ENCODE measurements around the gene DSCAM.
"Not testable (repeated sequence)": the region's sequence is repeated elsewhere in the genome, so short reads cannot be mapped to it uniquely, and the experiment has no call there.

DSCAM gene

DNA sequence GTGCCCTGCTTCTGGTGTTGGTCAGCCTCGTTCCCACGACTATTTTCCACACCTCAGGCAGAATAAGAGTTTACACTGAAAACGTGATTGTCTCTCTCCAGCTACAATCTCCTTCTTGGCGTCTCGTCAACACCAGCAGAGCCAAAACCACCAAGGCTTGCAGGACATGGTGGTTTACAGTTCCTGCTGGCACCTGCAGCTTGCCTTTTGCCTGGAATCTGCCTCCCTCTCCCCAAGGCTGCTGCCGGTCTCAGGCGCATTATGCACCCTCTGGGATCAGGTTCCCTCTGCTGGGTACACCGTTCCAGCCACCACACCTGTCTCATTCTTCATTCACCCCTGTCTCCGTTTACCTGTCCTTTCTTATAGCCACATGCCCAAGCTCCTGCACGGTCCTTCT lies 315.9 kb downstream of the DSCAM start:
- no peak for DNase-seq

DNA sequence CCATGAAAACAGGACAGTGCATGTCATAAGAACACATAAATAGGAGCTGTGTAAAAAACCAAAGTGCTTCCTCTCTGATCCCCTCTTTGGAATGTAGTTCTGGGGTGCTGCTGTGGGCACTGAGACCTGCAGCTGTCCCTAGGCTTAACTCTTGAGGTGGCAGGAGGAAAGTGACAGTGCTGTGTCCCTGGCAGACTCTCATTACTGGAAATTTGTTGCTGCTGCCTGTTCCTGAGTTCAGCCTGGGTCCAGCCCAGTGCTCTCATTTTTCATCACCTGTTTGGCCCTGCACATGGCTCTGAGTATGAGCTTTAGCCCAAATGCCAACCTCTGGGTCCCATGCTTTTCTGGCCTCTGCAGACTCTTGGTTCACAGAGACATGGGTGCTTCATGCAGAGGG lies 329.3 kb downstream of the DSCAM start:
- DNase-seq = no peak

DNA sequence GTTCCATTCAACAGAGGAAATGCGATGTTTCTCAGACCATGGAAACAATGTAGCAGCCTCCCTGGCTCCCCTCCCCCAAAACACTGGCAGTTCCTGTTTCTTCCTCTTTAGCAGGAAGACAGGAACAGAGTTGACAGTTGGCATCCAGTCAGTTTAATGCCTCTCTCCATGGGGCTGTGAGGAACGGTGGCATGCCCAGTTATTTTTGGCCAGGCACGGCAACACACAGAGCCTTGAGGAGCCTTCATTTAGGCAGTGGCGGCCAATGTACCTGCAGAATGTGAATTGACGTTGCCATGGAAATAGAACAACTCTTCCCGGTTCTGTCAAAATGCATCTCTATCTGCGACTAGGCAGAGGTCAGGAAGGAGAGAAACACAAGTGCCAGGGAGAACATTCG lies 330.6 kb downstream of the DSCAM start:
- no peak for DNase-seq

DNA sequence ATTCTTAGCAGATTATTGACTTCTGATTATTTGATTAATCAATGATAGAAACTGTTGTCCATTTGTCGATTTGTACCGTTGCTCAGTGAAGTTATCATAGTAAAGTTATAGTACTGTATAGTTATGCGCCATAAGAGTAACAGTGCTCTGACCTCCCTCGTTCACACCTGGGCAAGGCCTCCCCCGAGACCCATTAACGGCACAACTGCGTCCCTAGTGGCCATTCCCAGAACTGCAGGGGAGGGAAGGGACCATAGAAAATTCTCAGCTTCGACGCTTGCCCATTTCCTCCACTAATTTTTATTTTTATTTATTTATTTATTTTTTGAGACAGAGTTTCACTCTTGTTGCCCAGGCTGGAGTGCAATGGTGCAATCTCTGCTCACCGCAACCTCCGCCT lies 334.4 kb downstream of the DSCAM start:
- no peak for DNase-seq

DNA sequence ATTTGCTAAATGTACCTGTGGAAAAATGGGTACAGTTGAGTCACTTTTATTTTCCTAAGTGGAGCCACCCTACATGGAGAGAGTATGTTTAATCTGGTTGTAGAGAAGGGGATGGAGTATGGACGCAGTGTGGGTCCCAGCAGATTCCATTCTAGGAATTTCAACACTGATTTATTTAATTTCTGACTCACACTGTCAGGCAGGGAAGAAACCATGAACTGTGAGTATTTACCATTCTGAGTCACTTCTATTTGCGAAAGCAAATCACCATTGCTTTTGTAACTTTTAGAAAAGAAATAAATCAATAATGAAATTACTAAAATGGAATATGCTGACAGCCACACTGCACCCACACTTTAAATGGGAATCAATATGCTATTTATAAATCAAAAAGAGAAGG lies 339.0 kb downstream of the DSCAM start:
- DNase-seq = peak; percentile 88

DNA sequence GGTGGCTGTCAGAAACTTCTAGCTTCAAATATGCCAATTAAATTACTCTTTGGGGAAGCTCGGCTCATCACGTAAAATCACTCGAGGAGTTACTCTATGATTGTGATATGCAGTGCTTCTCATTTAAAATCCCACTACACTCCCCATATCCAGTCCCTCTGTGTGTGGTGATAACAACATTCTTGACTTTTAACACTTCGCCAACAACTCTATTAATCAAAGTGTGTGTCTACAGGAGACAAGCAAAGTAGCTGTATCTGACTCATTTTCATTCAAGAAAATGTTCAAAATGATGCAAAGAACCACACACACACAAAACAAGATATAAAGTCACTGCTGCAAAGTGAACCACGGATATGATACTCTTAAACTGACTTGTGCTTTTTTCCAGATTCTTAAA lies 341.3 kb downstream of the DSCAM start:
- DNase-seq = peak; percentile 82

DNA sequence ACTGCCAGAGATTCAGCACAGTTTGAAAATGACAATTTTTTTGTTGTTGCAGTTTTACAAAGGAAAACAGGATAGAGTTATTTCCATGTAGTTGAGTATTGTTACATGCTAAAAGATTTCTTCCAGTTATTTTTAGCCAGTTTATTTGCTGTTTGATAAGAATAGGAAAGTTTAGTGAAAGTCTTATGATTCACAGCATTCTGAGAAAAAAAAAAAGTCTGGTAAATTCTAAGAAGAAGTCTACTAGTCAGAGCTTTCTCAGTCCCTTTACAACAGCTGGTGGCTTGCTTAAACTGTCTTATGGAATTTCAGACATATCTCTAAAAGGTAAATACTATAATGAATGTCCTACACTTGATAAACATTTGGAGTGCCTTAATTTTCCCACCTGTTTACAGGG lies 341.7 kb downstream of the DSCAM start:
- no peak for DNase-seq

DNA sequence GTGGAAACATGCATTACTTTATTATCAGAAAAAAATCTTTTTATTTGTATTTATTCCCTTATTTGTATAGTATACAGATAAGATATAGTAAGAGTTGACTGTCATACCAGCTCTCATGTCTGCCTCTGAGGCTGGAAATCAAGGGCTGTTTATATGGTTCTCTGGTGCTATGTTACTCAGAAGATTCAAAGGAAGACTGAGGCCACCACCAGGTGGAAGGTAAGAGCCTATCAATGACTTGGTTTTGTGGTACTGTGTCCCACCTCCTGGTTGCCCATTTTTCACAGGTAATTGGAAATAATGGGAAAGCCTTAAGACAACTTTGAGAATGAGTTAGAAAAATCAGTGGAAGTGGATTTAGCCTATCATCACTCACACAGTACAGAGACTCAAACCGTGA lies 342.1 kb downstream of the DSCAM start:
- no peak for DNase-seq

DNA sequence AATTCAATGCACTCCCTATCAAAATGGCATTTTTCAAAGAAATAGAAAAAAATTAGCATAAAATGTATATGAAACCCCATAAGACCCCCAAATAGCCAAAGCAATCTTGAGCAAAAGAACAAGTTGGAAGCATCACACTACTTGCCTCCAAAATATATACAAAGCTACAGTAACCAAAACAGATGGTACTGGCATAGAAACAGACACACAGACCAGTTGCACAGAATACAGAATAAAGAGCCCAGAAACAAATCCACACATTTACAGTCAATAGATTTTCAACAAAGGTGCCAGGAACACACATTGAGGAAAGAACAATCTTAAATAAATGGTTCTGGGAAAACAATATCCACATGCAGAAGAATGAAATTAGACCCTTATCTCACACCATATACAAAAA lies 350.8 kb downstream of the DSCAM start:
- DNase-seq = no peak

DNA sequence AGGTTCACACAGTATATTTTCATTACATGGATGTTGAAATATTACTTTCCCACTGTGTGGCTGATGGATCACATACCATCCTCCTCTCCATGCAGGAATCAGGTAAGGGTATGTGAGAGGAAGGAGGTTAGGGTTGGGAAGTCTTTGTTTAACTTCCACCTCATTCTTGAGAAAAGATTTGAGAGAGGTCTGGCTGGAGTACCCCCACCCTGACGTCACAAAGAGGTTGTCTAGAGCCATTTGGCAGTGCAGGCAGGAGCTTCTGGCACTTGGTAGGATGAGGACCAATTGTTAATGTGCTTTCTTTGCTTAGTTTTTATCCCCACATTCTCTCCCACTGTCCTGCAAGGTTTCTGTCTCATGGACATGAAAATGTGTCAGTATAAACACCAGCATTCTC lies 356.6 kb downstream of the DSCAM start:
- no peak for DNase-seq

DNA sequence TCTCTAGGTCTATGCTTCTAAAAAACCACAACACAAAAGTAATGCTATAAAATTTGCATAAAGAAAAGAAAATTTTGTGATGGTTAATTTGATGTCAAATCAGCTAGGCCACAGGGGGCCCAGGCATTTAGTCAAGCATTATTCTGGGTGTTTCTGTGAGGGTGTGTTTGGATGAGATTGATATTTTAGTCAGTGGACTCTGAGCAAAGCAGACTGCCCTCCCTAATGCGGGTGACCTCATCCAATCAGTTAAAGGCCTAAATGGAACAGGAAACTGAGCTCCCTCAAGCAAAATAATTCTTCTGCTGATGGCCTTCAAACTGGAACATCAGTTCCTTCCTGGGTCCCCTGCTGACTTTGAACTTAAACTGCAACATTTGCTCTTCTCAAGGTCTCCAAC lies 358.0 kb downstream of the DSCAM start:
- DNase-seq = no peak

DNA sequence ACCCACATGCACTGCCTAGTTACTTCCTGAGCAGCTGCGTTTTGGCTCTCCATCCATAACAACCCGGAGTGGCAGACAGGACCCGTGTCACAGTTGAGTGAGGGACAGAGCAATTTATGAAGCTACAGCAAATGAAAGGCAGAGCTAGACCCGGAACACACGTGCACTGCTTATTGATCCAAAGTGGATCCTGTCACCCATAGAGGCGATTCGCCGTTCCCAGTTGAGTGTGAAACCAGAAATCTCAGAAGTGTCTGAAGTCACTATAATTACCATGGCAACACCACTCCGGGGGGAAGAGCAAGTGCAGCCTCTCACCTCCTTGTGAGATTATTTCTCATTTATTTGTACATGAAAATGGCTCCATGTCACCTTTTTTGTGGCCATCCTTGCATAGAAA lies 365.2 kb downstream of the DSCAM start:
- DNase-seq = no peak

DNA sequence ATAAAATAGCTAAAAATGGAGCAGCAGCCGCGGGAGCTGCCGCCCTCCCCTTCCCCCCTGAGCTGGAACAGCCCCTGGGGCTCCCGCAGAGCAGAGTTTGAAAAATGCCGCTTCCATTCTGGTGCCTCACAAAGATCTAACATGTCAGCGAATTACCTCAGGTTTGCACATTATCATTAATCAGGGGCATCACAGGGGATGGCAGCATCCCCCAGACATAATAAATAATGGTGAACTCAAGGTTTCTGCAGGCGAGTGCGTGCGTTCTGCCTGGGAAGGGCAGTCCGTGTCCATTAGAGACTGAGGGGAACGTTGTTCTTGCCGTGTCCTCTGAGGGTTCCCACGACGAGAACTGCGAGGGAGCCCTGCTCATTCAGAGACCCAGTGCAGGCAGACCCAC lies 372.4 kb downstream of the DSCAM start:
- DNase-seq = no peak

DNA sequence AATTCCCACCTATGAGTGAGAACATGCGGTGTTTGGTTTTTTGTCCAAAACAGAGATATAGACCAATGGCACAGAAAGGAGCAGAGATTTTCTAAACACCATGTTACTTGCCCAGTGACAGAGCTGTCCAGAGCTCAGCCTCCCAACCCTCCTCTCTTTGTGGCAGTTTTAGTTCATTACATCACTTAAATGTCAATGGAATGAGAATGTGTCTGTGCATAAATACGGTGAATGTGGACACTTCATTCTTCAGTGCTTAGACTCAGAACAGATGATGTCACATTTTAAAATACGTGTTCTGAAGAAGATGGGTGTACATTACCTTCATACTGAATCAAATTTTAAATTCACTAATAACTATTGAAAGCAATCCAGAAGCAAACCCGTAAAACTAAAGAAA lies 374.9 kb downstream of the DSCAM start:
- peak; percentile 20 for DNase-seq

DNA sequence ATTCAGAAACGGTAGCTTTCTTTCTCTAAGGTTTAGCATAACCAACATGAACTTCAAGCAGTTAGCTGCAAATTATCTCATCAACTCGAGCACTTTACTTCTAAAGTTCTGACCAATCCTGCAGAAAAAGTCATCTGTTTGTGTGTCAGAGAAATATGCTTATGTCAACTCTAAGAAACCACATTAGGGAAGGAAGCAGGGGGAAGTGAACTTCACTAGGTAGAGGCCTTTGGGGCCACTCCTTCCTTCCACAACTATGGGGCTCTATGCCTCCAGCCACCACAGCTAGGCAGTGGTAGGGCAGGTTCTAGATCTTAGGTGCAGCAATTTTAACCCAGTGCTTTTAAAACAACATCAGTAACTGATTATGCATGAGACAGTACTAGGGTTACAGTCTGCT lies 375.9 kb downstream of the DSCAM start:
- DNase-seq = peak; percentile 22

DNA sequence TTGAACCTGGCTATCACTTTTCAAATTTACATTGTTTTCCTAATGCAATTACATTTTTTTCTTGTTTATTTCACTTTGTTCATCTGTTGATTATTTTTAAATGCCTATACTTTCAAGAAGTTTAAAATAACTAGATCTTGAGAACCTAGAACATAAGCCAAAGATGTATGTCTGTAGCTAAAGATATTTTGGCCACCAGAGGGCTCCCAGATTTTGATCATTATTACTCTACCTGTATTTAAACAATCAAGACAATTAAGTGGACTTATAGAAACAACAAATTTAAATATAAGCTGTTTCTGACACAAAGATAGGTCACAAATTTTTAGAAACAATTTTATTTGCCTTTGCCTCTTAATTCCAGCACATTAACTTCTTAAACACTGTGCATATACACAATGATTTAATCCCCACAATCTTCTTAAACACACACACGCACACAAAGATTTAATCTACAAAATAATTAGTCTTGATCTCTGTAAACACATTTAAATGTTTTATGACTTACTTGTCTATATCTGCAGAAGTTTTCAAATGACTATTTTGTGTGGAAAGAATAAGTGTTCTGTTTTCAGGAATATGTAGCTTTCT lies 380.0 kb downstream of the DSCAM start:
- peak; percentile 31 for DNase-seq

DNA sequence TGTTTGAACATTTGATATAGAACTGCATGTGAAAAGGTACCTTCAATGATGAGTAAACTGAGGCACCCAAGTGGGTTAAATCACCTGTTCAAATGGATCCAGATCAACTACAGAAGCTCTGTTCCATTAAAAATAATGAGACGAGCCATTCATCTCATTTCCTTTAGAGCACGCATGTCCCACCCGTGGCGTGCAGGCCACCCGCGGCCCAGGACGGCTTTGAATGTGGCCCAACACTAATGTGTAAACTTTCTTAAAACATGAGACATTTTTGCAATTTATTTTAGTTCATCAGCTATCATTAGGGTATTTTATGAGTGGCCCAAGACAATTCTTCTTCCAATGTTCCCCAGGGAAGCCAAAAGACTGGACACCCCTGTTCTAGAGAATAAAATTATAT lies 381.6 kb downstream of the DSCAM start:
- DNase-seq = no peak

DNA sequence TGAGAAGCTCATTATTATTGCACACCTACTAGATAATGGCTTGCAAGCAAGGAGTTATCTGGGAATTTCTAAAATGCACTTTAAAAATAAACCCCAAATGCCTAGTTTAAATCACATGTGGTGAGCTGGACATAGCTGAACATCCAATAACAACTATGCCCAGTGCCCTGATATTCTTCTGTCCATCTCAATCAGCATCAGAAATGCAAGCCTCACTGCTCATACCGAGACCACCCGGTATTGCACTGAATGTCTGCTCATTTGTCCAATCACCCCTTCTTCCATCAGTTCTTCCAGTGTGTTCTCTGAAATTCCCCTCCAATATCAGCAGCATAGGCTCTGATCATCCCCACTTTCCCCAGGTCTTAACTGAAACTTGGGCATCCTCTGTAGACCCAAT lies 383.8 kb downstream of the DSCAM start:
- DNase-seq = no peak

DNA sequence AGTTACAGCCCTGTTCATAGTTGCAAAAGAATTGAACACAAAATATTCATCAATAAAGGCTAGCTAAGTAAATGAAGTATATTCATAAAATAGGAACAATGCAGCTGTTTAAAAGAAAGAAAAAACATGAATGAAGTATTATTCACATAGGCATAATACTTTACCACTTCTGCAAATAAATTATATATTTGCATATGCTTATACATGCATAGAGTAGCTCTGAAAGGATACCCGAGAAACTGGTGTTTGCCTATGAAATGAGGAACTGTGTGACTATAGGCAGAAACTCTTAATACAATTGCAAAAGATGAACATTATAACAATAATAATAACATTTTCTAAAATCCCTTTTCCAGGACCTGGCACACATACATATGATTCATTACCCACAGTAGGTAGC lies 385.9 kb downstream of the DSCAM start:
- DNase-seq = no peak

DNA sequence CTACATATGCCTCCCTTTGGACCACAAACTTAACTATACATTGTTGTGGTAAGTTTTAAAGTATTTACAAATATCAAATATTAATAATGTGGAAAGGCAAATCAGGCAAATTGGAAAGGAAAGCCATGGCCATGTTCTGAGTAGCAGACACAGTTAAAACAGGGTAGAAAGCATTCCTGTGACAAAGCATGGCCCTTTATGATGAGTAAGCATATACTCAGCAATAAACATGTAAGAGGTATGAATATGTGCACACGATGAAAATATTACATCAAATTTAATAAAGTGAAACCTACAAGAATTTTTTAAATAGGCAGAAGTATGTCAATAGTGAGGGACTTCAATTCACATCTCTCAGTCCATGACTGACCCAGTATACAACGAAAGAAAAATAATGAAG lies 389.2 kb downstream of the DSCAM start:
- no peak for DNase-seq

DNA sequence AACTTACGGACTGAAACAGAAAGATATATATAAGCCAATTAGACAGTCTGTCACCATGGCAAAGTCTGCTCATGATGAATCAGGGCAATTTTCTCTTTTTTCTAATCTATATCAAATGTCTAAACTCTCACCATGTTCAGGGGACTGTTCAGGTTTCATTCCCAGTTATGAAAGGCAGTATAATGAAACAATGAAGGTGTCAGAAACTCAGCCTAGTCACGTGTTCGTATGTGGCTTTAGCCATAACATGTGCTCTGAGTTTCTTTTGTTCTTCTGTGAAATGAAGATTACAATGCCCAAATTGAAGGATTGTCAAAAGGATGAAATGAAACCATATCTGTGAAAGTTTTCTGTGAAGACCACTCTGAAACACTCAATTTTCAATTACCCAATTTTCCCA lies 392.9 kb downstream of the DSCAM start:
- DNase-seq = no peak

DNA sequence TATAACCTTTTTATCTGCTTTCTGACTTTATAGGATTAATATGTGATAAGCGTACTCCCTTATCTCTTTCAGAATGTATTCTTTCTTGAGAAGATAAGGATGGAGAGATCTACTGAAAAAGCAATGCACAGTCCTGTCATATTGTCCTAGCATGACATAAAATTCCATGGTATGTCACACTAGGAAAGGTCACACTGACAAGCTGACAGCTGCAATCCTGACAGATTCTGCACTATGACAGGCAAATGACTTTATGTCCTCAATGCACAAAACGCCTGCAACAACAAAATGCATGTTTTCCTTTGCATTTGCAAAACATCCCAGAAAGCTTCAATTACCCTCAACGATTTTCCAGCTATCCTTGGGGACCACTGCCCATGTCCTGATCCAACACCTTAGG lies 393.8 kb downstream of the DSCAM start:
- no peak for DNase-seq

DNA sequence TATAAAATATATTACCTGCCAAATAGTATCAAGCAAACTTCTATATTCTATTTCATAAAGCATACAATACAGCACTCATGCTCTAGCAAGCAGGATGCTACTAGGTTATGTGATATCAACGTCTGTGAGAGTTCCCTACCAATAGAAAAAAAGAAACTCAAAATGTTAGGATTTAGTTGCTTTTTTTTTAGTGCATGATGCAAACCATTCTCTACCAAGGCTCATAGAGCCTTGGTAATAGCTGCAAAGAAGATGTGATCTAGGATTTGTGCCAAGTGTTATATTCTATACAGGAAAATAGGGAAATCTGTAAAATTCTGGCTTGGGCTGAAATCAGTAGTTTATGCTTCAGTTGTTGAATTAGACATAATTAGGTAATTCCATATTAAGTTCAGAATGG lies 394.4 kb downstream of the DSCAM start:
- DNase-seq = no peak

DNA sequence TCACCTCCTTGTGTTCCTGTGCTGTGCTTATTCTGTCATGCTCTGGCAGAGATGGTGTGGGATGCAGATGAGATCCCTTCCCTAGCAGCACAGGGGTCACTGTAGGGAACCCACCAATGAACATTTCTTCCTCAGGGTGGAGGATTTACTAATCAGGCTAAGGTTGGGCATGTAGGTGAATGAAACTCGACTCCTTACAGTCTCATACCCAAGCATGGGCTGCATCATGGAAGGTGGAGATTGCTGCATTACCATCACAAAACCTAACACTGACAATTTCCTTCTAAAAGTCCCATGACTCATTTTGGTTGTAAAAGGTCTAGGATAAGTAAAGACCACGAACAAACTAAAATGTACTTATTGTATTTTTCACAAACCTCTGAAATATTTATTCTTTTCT lies 399.9 kb downstream of the DSCAM start:
- DNase-seq = no peak

DNA sequence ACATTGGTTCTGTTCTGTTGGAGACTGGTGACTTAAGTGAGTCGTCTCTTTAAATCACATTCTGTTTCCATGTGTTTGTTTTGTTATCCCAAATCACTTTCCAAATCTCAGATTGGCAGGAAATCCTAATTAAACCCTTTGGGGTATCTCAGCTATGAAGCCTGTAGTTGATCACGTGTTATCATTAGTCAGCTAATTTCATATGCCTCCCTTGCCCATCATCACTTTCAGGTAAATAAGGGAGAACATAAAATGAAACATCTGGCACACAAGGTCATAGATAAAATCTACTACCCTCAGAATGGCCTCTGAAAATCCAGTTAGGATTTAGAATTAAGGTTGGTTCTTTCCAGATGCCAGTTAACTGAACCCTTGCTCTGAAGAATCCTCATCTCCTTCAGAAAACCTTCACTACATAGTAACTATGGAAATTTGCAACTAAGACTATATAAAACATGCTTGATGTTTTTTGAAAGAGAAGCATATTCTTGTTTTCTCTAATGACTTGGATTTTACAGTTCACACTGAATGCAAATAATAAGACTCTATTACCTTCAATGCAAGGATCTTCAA lies 401.5 kb downstream of the DSCAM start:
- DNase-seq = no peak

DNA sequence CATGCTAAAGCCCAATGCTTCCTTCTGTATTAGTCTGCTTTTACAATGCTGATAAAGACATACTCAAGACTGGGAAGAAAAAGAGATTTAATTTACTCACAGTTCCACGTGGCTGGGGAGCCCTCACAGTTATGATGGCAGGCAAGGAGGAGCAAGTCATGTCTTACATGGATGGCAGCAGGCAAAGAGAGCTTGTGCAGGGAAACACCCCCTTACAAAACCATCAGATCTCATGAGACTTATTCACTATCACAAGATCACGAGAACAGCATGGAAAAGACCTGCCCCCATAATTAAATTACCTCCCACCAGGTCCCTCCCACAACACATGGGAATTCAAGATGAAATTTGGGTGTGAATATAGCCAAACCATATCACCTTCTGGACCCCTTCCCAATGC lies 407.4 kb downstream of the DSCAM start:
- not testable (repeated sequence) for DNase-seq
